Stimulated activated CD4-positive, alpha-beta T cell treated with anti-CD3 and anti-CD28 coated beads, Interleukin-2, amount 100 ng/mL, for 4 hours (primary cell): ENCODE results near the gene GGA1.
"Not testable (repeated sequence)": the region's sequence is repeated elsewhere in the genome, so short reads cannot be mapped to it uniquely, and the experiment has no call there.

ENCODE experiments used
- DNase-seq: peaks from one replicate; pipeline ENCODE4 v3.0.0-alpha.2; 2020; ENCODE audit warnings: low read depth

GGA1 gene

GRCh38 chr22:37571258-37571991 lies 37.2 kb upstream of the GGA1 start:
- no peak for DNase-seq

DNA sequence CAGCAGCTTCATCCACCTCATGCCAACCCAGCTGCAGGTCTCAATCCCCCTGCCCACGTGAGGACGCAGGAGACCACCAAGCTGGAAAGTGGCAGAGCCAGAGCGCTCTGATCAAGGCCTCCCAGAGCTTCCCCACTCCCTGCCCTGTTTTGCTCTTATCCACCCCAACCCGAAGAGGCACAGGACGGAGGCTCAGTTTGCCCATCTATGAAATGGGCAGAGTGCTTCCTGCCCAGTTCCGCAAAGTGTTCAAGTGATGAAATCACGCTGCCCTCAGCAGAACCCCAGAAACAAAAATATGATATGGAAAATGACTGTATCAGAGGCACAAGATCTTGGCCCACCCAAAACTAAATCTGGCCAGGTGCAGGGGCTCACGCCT lies 36.7 kb upstream of the GGA1 start:
- no peak for DNase-seq

- DNase-seq: no peak
Measured at GRCh38 chr22:37575490-37576003, 33.1 kb upstream of the GGA1 start.

- no peak for DNase-seq
Measured at GRCh38 chr22:37578002-37578401, 30.6 kb upstream of the GGA1 start.

DNA sequence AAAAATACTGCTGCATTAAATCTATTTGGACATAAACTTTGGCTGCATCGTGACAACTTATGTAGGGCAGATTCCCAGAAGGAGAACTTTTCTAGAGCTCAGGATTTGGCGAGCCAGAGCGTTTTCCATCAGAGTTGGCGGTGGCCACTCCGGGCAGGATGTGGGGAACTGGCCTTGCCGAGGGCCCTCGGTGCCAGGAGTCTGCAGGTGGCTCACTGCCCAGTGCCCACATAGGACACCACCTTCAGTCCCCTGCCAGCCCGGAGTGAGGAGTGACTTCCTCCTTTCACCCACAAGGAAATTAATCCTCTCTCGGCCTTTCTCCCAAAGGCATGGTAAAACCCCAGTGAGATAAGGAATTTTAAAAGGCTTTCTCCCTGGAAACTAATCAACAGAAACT lies 27.1 kb upstream of the GGA1 start:
- DNase-seq: no peak

DNA sequence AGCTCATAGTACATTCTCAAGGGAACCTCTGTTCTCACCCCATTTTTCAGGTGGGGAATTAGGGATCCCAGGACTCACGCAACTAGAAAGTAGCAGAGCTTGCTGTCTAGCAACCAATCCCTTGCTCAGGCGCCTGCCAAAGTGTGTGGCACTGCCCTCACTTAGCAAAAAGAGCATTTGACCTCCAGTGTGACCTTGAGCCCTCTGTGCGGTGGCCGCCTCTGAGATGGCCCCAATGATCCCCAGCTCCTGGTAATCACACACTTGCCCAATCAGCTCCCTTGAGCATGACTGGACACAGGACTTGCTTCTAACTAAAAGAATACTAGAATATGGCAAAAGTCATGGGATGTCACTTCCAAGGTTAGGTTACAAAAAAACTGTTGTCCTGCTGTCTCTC lies 26.1 kb upstream of the GGA1 start:
- no peak for DNase-seq

DNA sequence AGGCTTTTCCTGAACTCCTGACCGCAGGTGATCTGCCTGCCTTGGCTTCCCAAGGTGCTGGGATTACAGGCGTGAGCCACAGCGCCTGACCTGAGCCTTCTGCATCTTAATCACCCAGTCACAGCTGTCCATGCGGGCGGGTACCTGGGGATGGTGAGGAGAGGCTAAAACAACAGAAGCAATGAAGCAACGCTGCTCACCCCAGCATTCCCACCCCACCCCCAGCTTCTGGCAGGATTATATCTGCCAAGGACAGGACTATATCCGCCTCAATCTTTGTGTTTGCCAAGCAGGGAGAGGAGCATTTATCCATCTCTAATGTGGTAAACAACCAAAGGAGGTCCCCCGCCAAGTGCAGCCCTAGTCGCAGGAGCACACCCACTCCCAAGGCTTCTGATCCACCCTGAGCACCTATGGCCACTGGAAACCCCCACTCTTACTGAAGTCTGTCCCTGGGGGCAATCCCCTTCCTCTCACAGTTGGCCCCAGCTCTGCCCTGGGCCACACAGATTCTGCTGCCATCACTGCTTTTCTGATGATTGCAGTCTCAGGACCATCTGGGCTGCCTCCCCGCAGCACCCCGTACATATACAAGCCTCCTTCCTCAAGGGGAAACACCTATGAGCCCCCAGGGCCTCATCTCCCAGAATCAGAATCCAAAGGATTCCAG lies 20.0 kb upstream of the GGA1 start:
- DNase-seq: no peak

DNA sequence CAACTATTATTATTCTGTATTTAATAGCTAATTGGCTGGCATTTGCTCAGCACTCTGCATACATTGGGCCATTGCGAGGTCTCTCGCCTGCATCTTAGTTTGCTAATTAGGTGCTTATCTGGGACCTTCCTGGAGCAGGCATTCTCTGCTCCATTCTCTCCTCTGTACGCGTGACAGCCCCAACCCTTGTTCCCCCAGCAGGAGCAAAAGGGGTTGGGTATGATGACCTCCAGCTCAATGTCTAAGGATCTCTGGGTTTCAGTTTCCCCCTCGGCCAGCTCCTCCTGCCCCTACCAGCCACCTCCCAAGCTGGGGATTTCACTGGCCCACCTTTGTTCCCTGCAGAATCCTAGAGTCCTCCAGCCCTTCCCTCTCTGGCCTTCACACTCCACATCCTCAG lies 19.0 kb upstream of the GGA1 start:
- no peak for DNase-seq

- not testable (repeated sequence) for DNase-seq
Measured at GRCh38 chr22:37591081-37591480, 17.6 kb upstream of the GGA1 start.

DNA sequence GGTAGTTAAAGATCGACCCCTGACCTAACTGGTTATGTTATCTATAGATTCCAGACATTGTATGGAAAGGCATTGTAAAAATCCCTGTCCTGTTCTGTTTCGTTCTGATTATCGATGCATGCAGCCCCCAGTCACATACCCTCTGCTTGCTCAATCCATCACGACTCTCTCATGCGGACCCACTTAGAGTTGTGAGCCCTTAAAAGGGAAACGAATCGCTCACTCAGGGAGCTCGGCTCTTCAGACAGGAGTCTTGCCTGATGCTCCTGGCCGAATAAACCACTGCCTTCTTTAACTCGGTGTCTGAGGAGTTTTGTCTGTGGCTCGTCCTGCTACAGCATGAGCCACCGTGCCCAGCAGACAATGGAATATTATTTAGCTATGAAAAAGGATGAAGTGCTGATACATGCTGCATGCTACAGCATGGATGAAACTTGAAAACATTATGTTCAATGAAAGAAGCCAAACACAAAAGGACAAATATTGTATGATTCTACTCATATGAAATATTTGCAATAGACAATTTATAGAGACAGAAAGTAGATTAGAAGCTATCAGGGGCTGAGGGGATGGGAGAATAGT lies 16.7 kb upstream of the GGA1 start:
- no peak for DNase-seq

- DNase-seq: no peak
Measured at GRCh38 chr22:37594237-37594636, 14.4 kb upstream of the GGA1 start.

GRCh38 chr22:37599153-37599552 lies 9.5 kb upstream of the GGA1 start:
- no peak for DNase-seq

- no peak for DNase-seq
Measured at GRCh38 chr22:37601203-37601539, 7.5 kb upstream of the GGA1 start.

DNA sequence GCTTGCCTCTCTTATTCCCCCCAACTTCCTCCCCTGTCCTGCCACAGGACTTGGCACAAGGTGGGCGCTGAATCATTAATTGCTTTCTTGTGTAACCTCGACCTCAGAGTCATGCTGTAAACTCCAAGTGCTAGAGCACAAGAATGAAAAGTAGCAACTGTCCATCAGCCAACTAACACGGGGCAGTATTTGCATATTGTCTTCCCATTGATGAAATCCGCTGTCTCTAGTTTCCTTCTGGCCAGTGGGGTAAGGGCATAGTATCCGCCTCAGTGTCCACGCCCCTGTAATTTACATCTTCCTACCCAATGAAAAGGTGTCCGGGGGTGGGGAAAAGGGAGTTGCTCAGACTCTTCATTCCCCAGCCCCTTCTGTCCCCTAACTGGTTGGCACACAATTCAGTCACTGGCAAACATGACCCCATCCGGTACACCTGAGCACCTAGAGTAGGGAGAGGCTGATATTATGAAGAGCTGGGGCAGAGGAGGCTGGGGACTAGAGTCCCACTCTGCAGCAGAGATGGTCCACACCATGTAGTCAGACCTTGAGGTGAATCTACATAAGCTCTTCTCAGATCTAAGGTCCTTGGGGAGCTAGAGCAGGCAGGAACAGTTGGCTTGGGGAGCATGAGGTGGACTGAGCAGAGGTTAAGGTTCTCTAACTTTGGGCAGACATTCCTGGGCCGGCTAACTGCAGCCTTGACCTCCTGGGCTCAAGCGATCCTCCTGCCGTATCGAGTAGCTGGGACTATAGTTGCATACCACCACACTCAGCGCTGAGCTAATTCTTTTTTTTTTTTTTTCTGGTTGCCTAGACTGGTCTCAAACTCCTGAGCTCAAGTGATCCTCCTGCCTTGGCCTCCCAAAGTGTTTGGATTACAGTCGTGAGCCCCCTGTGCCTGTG lies 6.8 kb upstream of the GGA1 start:
- DNase-seq: no peak

GRCh38 chr22:37602546-37603277 lies 5.9 kb upstream of the GGA1 start:
- not testable (repeated sequence) for DNase-seq

DNA sequence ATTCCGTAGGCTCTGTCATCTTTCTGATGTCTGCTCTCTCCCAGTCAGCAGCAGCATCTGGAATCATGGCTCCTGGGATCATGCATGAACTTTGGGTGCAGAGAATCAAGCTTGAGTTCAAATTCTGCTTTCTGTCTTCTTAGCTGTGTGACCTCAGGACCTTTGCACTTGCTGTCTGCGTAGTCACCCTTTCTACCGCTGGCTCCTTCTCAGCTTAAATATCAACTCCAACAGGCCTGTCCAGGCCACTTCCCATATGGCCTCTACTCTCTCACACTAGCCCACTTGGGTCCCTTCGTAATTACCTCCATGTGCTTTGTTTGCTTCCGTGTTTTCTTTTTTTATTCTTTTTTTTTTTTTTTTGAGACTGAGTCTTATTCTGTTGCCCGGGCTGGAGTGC lies 4.6 kb upstream of the GGA1 start:
- no peak for DNase-seq

- DNase-seq: peak; percentile 29
Measured at GRCh38 chr22:37604875-37605274, 3.8 kb upstream of the GGA1 start.

- peak; percentile 88 for DNase-seq
Measured at GRCh38 chr22:37607010-37607934, 1.4 kb upstream of the GGA1 start.

DNA sequence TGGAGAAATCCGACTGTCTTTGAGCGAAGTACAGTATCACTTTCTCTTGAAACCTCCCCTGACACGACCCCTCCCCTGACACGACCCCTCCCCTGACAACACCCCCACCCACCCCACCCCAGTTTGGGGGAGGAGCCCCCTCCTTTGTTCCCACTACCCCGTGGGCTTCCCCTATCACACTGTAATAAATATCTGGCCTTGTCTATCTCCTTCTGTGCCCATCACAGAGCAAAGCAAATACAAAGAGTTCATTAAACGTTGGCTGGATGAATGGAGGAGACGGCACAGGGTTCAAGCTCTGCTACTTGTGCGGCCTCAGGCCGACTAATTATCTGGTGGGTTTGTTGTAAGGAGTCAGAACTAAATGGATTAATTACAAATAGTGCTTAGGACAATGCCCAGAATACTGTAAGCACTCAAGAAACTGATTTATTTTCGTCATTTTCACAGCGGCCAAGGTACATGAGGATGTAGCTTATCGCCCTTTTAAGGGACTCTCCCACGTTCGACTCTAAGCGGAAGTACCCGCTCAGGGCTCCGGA lies 628 bp upstream of the GGA1 start:
- no peak for DNase-seq
